ENCODE data around the gene NAV2. TPM values are rescaled to one million over a fixed set of nuclear protein-coding genes. Genes with fewer than 3 reads are reported as not detected.

NAV2 gene
- total RNA-seq, 1 experiment from 2014 or later, result 46.3 TPM

DNA sequence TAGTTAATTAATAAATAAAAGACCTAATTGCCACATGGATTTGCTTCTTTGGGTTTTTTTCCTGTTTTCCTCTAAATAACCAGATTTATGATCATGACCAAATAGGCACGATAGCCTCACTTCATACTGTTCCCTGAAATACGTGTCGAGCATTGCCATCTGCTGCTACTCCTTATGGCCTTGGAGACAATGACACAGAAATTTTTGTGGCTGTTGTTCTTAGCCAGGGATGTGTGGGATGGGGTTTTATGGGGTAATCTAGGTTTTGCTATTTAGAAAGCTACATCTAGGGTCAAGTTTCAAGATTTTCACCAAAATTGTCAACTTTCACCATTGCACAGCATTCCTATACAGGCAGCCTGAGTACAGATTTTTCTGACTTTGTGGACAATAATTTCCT lies 302.5 kb downstream of the NAV2 start:
- Histone ChIP-seq H3K56ac (ENCODE audit: insufficient read length, low read depth, low read length) (no peak overlapping the region), H3K79me2 (ENCODE audit: insufficient read depth, low read length) (0 out of 2 replicates have a peak, but pooled peaks cover 1% of the 10 kb centered on the region), H3K23ac (ENCODE audit: insufficient read length, low read depth, low read length) (no peak overlapping the region), H2AFZ (ENCODE audit: low read length) (no peak overlapping the region), H3T11ph (ENCODE audit: low read length) (no peak overlapping the region), H2BK15ac (ENCODE audit: low read depth, low read length) (no peak overlapping the region), H3K9ac (ENCODE audit: extremely low read depth, insufficient read length, low read length) (no peak overlapping the region), H3K4ac (ENCODE audit: low read depth, low read length) (no peak overlapping the region), H3K18ac (ENCODE audit: insufficient read length, low read depth, low read length) (no peak overlapping the region), H2BK20ac (ENCODE audit: low read depth, low read length, poor library complexity, severe bottlenecking) (no peak overlapping the region), H2BK12ac (ENCODE audit: insufficient read length, low read depth, low read length) (no peak overlapping the region), H3K23me2 (ENCODE audit: insufficient read length, low read depth, low read length, poor library complexity, severe bottlenecking) (no peaks in the 10 kb centered on the region), H3K27me3 (ENCODE audit: insufficient read depth, low read length) (no peaks in the 10 kb centered on the region), H3K4me2 (ENCODE audit: insufficient read depth, insufficient read length, low read length) (no peak overlapping the region), H2BK120ac (ENCODE audit: low read depth, low read length, poor library complexity, severe bottlenecking) (no peak overlapping the region), H3K14ac (ENCODE audit: insufficient read depth, low read length) (no peak overlapping the region), H4K8ac (replicated peaks; ENCODE audit: insufficient read length, low read depth, low read length) (no peak overlapping the region), H3K79me1 (ENCODE audit: insufficient read depth, low read depth, low read length, poor library complexity, severe bottlenecking) (peaks cover 3% of the 10 kb centered on the region), H4K20me1 (ENCODE audit: control insufficient read depth, insufficient read depth, insufficient read length) (no peaks in the 10 kb centered on the region), H3K9me3 (ENCODE audit: control insufficient read depth, low read depth, low read length) (no peaks in the 10 kb centered on the region), H3K4me1 (ENCODE audit: insufficient read depth, low read length) (peaks cover 12% of the 10 kb centered on the region), H2BK5ac (ENCODE audit: insufficient read length, low read length) (no peak overlapping the region), H2AK5ac (ENCODE audit: insufficient read length, low read length) (no peak overlapping the region), H4K91ac (ENCODE audit: insufficient read length, low read depth, low read length) (no peak overlapping the region), H4K5ac (ENCODE audit: insufficient read length, low read depth, low read length) (no peak overlapping the region), H3K27ac (ENCODE audit: insufficient read length, low read depth, low read length) (no peak overlapping the region)
- Mint-ChIP-seq H3K27me3 (ENCODE audit: low read depth) (no peaks in the 10 kb centered on the region; the same call in 1 of the 2 replicates), H3K4me3 (no peak overlapping the region), H3K27ac (no peak overlapping the region), H3K9me3 (no peaks in the 10 kb centered on the region), H3K4me1 (peaks cover 29 to 34% of the 10 kb centered on the region in 2 experiments), H3K36me3 (ENCODE audit: insufficient read depth in 1 of 3, low read depth in 3 of 3) (no peaks in the 10 kb centered on the region; a peak in 1 of 7 replicates)
- DNase-seq, result no peak
- WGBS (ENCODE audit: extremely low coverage, insufficient read length, low lambda C conversion rate), result no CpG with 5 or more reads among the region's 3 CpGs
- no peak for TF ChIP-seq CTCF (conservative IDR thresholded peaks at IDR 0.05)
